Liver (tissue), 3 donors: ENCODE results near the gene ZNF792.

ENCODE experiments used
- EGR1 ChIP-seq, 2 donors: IDR thresholded peaks; 2 replicates each; pipeline ENCODE4 v1.6.1; 2016 to 2018; ENCODE audit warnings: antibody characterized with exemption in 2 of 2, low read depth in 2 of 2
- FOXA1 ChIP-seq: IDR thresholded peaks from 2 replicates; pipeline ENCODE4 v1.6.1; 2016; ENCODE audit warnings: antibody characterized with exemption
- HNF4A ChIP-seq, 2 donors: conservative IDR thresholded peaks; 2 replicates each; pipeline ENCODE4 v1.6.1; 2016; ENCODE audit warnings: antibody characterized with exemption in 2 of 2, mild to moderate bottlenecking in 2 of 2
- HNF4G ChIP-seq: IDR thresholded peaks from 2 replicates; pipeline ENCODE4 v1.6.1; 2016; ENCODE audit warnings: antibody characterized with exemption
- RAD21 ChIP-seq, 2 donors: IDR thresholded peaks; 2 replicates each; pipeline ENCODE4 v1.6.1; 2016; ENCODE audit warnings: antibody characterized with exemption in 2 of 2, mild to moderate bottlenecking in 2 of 2
- SP1 ChIP-seq: IDR thresholded peaks from 2 replicates; pipeline ENCODE4 v1.6.1; 2018; ENCODE audit warnings: antibody characterized with exemption, mild to moderate bottlenecking
- TAF1 ChIP-seq: conservative IDR thresholded peaks from 2 replicates; pipeline ENCODE4 v1.6.1; 2016; ENCODE audit warnings: antibody characterized with exemption, mild to moderate bottlenecking
- YY1 ChIP-seq: IDR thresholded peaks from 2 replicates; pipeline ENCODE4 v1.6.1; 2016; ENCODE audit warnings: antibody characterized with exemption, mild to moderate bottlenecking
- TF ChIP-seq, protein P1 (sequence below): fragments of 150-350 bp; IDR thresholded peaks from 2 replicates; pipeline ENCODE4 v1.5.1; 2017; ENCODE audit warnings: improper control_type of control experiment, low read depth, low read length; ENCODE audit not compliant: missing input control
- TF ChIP-seq, protein P2 (sequence below): IDR thresholded peaks from 2 replicates; pipeline ENCODE4 v1.6.1; 2016; ENCODE audit warnings: antibody characterized with exemption
- TF ChIP-seq, protein P3 (sequence below): IDR thresholded peaks from 2 replicates; pipeline ENCODE4 v1.6.1; 2016; ENCODE audit warnings: antibody characterized with exemption
- TF ChIP-seq, protein P4 (sequence below): IDR thresholded peaks from 2 replicates; pipeline ENCODE4 v1.6.1; 2016; ENCODE audit warnings: antibody characterized with exemption, mild to moderate bottlenecking
- TF ChIP-seq, protein P5 (sequence below): IDR thresholded peaks from 2 replicates; pipeline ENCODE4 v1.6.1; 2016; ENCODE audit warnings: antibody characterized with exemption
- donor health status: healthy.
- donor health status: healthy.

DNA sequence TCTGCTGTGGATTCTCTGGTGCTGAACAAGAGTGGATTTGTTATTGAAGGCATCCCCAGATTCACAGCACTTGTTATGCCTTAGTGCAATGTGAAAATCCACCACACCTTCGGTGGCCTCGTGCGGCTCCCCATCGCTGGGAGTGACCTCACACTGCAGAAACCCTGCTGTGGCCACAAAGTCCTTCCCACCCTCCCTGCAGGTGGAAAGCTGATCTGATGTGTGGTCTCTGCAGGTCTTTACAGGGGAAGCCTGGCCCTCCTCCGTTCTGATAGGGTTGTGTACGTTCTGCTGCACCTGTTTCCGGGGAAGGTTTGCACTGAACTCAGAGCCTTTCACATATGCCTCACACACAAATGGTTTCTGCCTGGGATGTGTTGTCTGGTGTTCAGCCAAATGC, 5.0 kb downstream of the ZNF792 start:
- TF ChIP-seq, protein P1, sequence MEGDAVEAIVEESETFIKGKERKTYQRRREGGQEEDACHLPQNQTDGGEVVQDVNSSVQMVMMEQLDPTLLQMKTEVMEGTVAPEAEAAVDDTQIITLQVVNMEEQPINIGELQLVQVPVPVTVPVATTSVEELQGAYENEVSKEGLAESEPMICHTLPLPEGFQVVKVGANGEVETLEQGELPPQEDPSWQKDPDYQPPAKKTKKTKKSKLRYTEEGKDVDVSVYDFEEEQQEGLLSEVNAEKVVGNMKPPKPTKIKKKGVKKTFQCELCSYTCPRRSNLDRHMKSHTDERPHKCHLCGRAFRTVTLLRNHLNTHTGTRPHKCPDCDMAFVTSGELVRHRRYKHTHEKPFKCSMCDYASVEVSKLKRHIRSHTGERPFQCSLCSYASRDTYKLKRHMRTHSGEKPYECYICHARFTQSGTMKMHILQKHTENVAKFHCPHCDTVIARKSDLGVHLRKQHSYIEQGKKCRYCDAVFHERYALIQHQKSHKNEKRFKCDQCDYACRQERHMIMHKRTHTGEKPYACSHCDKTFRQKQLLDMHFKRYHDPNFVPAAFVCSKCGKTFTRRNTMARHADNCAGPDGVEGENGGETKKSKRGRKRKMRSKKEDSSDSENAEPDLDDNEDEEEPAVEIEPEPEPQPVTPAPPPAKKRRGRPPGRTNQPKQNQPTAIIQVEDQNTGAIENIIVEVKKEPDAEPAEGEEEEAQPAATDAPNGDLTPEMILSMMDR = no peak
- TF ChIP-seq, protein P2, sequence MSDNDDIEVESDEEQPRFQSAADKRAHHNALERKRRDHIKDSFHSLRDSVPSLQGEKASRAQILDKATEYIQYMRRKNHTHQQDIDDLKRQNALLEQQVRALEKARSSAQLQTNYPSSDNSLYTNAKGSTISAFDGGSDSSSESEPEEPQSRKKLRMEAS = no peak
- TF ChIP-seq HNF4G (no peak), EGR1 (IDR thresholded peaks at IDR 0.05; ENCODE audit: low read depth in 2 of 2) (no peak), SP1 (no peak), FOXA1 (no peak), RAD21 (IDR thresholded peaks at IDR 0.05) (no peak), YY1 (no peak), TAF1 (no peak), HNF4A (conservative IDR thresholded peaks at IDR 0.05) (no peak)
- TF ChIP-seq, protein P3, sequence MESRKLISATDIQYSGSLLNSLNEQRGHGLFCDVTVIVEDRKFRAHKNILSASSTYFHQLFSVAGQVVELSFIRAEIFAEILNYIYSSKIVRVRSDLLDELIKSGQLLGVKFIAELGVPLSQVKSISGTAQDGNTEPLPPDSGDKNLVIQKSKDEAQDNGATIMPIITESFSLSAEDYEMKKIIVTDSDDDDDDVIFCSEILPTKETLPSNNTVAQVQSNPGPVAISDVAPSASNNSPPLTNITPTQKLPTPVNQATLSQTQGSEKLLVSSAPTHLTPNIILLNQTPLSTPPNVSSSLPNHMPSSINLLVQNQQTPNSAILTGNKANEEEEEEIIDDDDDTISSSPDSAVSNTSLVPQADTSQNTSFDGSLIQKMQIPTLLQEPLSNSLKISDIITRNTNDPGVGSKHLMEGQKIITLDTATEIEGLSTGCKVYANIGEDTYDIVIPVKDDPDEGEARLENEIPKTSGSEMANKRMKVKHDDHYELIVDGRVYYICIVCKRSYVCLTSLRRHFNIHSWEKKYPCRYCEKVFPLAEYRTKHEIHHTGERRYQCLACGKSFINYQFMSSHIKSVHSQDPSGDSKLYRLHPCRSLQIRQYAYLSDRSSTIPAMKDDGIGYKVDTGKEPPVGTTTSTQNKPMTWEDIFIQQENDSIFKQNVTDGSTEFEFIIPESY = no peak
- TF ChIP-seq, protein P4, sequence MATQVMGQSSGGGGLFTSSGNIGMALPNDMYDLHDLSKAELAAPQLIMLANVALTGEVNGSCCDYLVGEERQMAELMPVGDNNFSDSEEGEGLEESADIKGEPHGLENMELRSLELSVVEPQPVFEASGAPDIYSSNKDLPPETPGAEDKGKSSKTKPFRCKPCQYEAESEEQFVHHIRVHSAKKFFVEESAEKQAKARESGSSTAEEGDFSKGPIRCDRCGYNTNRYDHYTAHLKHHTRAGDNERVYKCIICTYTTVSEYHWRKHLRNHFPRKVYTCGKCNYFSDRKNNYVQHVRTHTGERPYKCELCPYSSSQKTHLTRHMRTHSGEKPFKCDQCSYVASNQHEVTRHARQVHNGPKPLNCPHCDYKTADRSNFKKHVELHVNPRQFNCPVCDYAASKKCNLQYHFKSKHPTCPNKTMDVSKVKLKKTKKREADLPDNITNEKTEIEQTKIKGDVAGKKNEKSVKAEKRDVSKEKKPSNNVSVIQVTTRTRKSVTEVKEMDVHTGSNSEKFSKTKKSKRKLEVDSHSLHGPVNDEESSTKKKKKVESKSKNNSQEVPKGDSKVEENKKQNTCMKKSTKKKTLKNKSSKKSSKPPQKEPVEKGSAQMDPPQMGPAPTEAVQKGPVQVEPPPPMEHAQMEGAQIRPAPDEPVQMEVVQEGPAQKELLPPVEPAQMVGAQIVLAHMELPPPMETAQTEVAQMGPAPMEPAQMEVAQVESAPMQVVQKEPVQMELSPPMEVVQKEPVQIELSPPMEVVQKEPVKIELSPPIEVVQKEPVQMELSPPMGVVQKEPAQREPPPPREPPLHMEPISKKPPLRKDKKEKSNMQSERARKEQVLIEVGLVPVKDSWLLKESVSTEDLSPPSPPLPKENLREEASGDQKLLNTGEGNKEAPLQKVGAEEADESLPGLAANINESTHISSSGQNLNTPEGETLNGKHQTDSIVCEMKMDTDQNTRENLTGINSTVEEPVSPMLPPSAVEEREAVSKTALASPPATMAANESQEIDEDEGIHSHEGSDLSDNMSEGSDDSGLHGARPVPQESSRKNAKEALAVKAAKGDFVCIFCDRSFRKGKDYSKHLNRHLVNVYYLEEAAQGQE = no peak
- TF ChIP-seq, protein P5, sequence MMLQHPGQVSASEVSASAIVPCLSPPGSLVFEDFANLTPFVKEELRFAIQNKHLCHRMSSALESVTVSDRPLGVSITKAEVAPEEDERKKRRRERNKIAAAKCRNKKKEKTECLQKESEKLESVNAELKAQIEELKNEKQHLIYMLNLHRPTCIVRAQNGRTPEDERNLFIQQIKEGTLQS = no peak
